ENCODE results near the gene C1orf226. TPM values are rescaled to one million over a fixed set of nuclear protein-coding genes. Genes with fewer than 3 reads are reported as not detected.

Gene C1orf226
- total and polyA plus RNA-seq, 2 experiments from 2014 or later: under 0.01 to 0.08 TPM

GRCh38 chr1:162389971-162390370, 8.4 kb downstream of the C1orf226 start:
- no peaks in the 10 kb centered on the region for H3F3A ChIP-seq (ENCODE audit: insufficient read depth)
- H3K4me1 ChIP-seq (ENCODE audit: insufficient read depth): 0 out of 2 replicates have a peak, but pooled peaks cover 3% of the 10 kb centered on the region
- in situ Hi-C loops (cut with MboI): loop anchor here (10.0 kb wide), 1 partner anchor 335 kb away; no protein-coding TSS in a partner anchor
- no peak overlapping the region for H3K9ac ChIP-seq
- no peaks in the 10 kb centered on the region for H3K79me2 ChIP-seq (ENCODE audit: insufficient read depth)
- no peak overlapping the region for H3K4me3 ChIP-seq
- no peak overlapping the region for H2AFZ ChIP-seq
- H4K20me1 ChIP-seq (ENCODE audit: insufficient read depth): no peaks in the 10 kb centered on the region
- H3K4me2 ChIP-seq (ENCODE audit: unreplicated experiment): no peak overlapping the region
- no peak overlapping the region for H3K27ac ChIP-seq
- H3K27me3 ChIP-seq (replicated peaks; ENCODE audit: insufficient read depth): peaks cover 6% of the 10 kb centered on the region; the same call in 1 of the 2 replicates
- H3K36me3 ChIP-seq (ENCODE audit: low read depth): no peaks in the 10 kb centered on the region
- no peak for DNase-seq
- H3K9me2 ChIP-seq (ENCODE audit: insufficient read depth): no peaks in the 10 kb centered on the region
- no peaks in the 10 kb centered on the region for H3K9me3 ChIP-seq (ENCODE audit: low read depth)
- WGBS, 2 experiments (ENCODE audit: low coverage in 1 of 2, low lambda C conversion rate in 2 of 2, missing lambda C conversion rate in 2 of 2): 77 to 82% methylated on average over 9 of the region's 9 CpGs
- no peak for TF ChIP-seq EZH2phosphoT487 (IDR thresholded peaks at IDR 0.05; ENCODE audit: insufficient read depth, low read depth)
- TF ChIP-seq EZH2 (IDR thresholded peaks at IDR 0.05; ENCODE audit: insufficient read depth, poor library complexity, severe bottlenecking): no peak

- Histone ChIP-seq H3K79me2 (ENCODE audit: insufficient read depth) (no peaks in the 10 kb centered on the region), H3K9me2 (ENCODE audit: insufficient read depth) (no peaks in the 10 kb centered on the region), H3K27me3 (replicated peaks; ENCODE audit: insufficient read depth) (peaks cover 6% of the 10 kb centered on the region; the same call in 1 of the 2 replicates), H4K20me1 (ENCODE audit: insufficient read depth) (no peaks in the 10 kb centered on the region), H3K4me2 (ENCODE audit: unreplicated experiment) (no peak overlapping the region), H3K36me3 (ENCODE audit: low read depth) (no peaks in the 10 kb centered on the region), H3K4me3 (no peak overlapping the region), H3K4me1 (ENCODE audit: insufficient read depth) (0 out of 2 replicates have a peak, but pooled peaks cover 3% of the 10 kb centered on the region), H3K27ac (no peak overlapping the region), H3K9me3 (ENCODE audit: low read depth) (no peaks in the 10 kb centered on the region), H3K9ac (no peak overlapping the region), H3F3A (ENCODE audit: insufficient read depth) (no peaks in the 10 kb centered on the region), H2AFZ (no peak overlapping the region)
- WGBS, 2 experiments (ENCODE audit: low coverage in 1 of 2, low lambda C conversion rate in 2 of 2, missing lambda C conversion rate in 2 of 2): 67 to 78% methylated on average over 13 to 15 of the region's 15 CpGs
- TF ChIP-seq EZH2phosphoT487 (IDR thresholded peaks at IDR 0.05; ENCODE audit: insufficient read depth, low read depth) (no peak), EZH2 (IDR thresholded peaks at IDR 0.05; ENCODE audit: insufficient read depth, poor library complexity, severe bottlenecking) (no peak)
- in situ Hi-C loops (cut with MboI): no loop called here
- DNase-seq: no peak
Measured at GRCh38 chr1:162390396-162391185, 9.1 kb downstream of the C1orf226 start.

- 47 to 50% methylated on average over 4 of the region's 4 CpGs for WGBS, 2 experiments (ENCODE audit: low coverage in 1 of 2, low lambda C conversion rate in 2 of 2, missing lambda C conversion rate in 2 of 2)
- H3K4me2 ChIP-seq (ENCODE audit: unreplicated experiment): no peak overlapping the region
- in situ Hi-C loops (cut with MboI): no loop called here
Measured at GRCh38 chr1:162391790-162392563, 10.4 kb downstream of the C1orf226 start.

GRCh38 chr1:162396201-162396906, 14.8 kb downstream of the C1orf226 start:
- 0 out of 2 replicates have a peak, but pooled peaks cover 4% of the 10 kb centered on the region for H3K4me1 ChIP-seq (ENCODE audit: insufficient read depth)
- 62 to 64% methylated on average over 3 of the region's 3 CpGs for WGBS, 2 experiments (ENCODE audit: low coverage in 1 of 2, low lambda C conversion rate in 2 of 2, missing lambda C conversion rate in 2 of 2)
- H3K9me2 ChIP-seq (ENCODE audit: insufficient read depth): no peaks in the 10 kb centered on the region
- in situ Hi-C loops (cut with MboI): no loop called here
- H3K36me3 ChIP-seq (ENCODE audit: low read depth): no peaks in the 10 kb centered on the region
- no peaks in the 10 kb centered on the region for H3K79me2 ChIP-seq (ENCODE audit: insufficient read depth)
- DNase-seq: no peak
- no peaks in the 10 kb centered on the region for H3K9me3 ChIP-seq (ENCODE audit: low read depth)
- no peak overlapping the region for H3K4me3 ChIP-seq
- no peak for TF ChIP-seq EZH2phosphoT487 (IDR thresholded peaks at IDR 0.05; ENCODE audit: insufficient read depth, low read depth)
- no peak for TF ChIP-seq EZH2 (IDR thresholded peaks at IDR 0.05; ENCODE audit: insufficient read depth, poor library complexity, severe bottlenecking)
- H3K27ac ChIP-seq: no peak overlapping the region
- no peaks in the 10 kb centered on the region for H3K27me3 ChIP-seq (replicated peaks; ENCODE audit: insufficient read depth)
- no peaks in the 10 kb centered on the region for H4K20me1 ChIP-seq (ENCODE audit: insufficient read depth)
- no peaks in the 10 kb centered on the region for H3F3A ChIP-seq (ENCODE audit: insufficient read depth)
- no peak overlapping the region for H3K9ac ChIP-seq
- no peak overlapping the region for H2AFZ ChIP-seq
- no peak overlapping the region for H3K4me2 ChIP-seq (ENCODE audit: unreplicated experiment)

More at GRCh38 chr1:162391790-162392563, 10.4 kb downstream of the C1orf226 start:
- TF ChIP-seq EZH2 (IDR thresholded peaks at IDR 0.05; ENCODE audit: insufficient read depth, poor library complexity, severe bottlenecking): no peak
- no peak for TF ChIP-seq EZH2phosphoT487 (IDR thresholded peaks at IDR 0.05; ENCODE audit: insufficient read depth, low read depth)
- no peaks in the 10 kb centered on the region for H3F3A ChIP-seq (ENCODE audit: insufficient read depth)
- 0 out of 2 replicates have a peak, but pooled peaks cover 3% of the 10 kb centered on the region for H3K4me1 ChIP-seq (ENCODE audit: insufficient read depth)
- no peak overlapping the region for H3K4me3 ChIP-seq
- H3K79me2 ChIP-seq (ENCODE audit: insufficient read depth): no peaks in the 10 kb centered on the region
- DNase-seq: peak; percentile 67
- no peak overlapping the region for H3K9ac ChIP-seq
- H3K36me3 ChIP-seq (ENCODE audit: low read depth): no peaks in the 10 kb centered on the region
- H3K27me3 ChIP-seq (replicated peaks; ENCODE audit: insufficient read depth): peaks cover 6% of the 10 kb centered on the region; the same call in 1 of the 2 replicates
- H2AFZ ChIP-seq: 0 out of 2 replicates have a peak overlapping the region, but pooled peaks have one; percentile 21
- no peaks in the 10 kb centered on the region for H3K9me3 ChIP-seq (ENCODE audit: low read depth)
- no peak overlapping the region for H3K27ac ChIP-seq
- H4K20me1 ChIP-seq (ENCODE audit: insufficient read depth): no peaks in the 10 kb centered on the region
- no peaks in the 10 kb centered on the region for H3K9me2 ChIP-seq (ENCODE audit: insufficient read depth)

Measured in GM23248 (cell line).